Measurements from ENCODE around the gene OR4D9.

Gene OR4D9

GRCh38 chr11:59550368-59550841 is 39.1 kb downstream of the OR4D9 start:
- peak; percentile 99 for DNase-seq (ENCODE audit: low read depth)

GRCh38 chr11:59550842-59551658 is 39.7 kb downstream of the OR4D9 start:
- peak; percentile 93 for DNase-seq (ENCODE audit: low read depth)
- TF ChIP-seq CTCF (IDR thresholded peaks at IDR 0.05; ENCODE audit: insufficient read depth, low read depth, low read length, missing control alignments), result no peak
- peak overlapping the region; percentile 90 for H3K4me3 ChIP-seq (ENCODE audit: low read depth, low read length)

More at GRCh38 chr11:59550368-59550841, 39.1 kb downstream of the OR4D9 start:
- H3K4me3 ChIP-seq (ENCODE audit: low read depth, low read length), result peak overlapping the region; percentile 90
- peak; percentile 38 for TF ChIP-seq CTCF (IDR thresholded peaks at IDR 0.05; ENCODE audit: insufficient read depth, low read depth, low read length, missing control alignments)

DNA sequence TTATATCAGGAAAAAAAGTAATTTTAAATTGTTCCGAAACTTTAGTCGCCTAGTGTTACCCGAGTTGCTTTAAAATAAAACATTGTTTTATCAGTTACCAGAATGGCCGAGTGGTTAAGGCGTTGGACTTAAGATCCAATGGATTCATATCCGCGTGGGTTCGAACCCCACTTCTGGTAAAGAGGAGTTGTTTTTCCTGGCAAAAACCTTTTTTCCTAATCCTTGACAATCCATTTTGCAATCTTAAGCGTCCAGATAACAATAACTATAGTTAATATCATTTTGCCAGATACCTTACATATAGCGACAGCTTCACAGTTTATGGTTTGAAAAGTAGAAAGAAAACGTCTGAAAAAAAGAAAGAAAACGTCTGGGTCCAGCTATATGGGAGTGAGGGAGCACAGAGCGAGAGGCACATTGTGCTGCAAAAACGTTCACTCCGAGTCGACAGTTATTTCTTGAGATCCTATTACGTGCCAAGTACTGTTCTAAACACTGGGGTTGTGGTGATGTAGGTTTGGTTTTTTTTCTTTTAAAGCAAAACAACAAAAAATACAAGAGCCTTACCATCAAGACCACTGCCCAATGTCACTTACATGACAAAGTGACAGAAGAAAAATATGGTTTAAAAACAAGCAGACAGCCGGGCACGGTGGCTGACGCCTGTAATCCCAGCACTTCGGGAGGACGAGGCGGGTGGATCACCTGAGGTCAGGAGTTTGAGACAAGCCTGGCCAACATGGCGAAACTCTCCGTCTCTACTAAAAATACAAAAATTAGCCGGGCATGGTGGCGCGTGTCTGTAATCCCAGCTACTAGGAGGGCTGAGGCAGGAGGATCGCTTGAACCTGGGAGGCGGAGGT is 40.6 kb downstream of the OR4D9 start:
- peak; percentile 82 for DNase-seq (ENCODE audit: low read depth)
- peak overlapping the region; percentile 90 for H3K4me3 ChIP-seq (ENCODE audit: low read depth, low read length)
- TF ChIP-seq CTCF (IDR thresholded peaks at IDR 0.05; ENCODE audit: insufficient read depth, low read depth, low read length, missing control alignments), result no peak

DNA sequence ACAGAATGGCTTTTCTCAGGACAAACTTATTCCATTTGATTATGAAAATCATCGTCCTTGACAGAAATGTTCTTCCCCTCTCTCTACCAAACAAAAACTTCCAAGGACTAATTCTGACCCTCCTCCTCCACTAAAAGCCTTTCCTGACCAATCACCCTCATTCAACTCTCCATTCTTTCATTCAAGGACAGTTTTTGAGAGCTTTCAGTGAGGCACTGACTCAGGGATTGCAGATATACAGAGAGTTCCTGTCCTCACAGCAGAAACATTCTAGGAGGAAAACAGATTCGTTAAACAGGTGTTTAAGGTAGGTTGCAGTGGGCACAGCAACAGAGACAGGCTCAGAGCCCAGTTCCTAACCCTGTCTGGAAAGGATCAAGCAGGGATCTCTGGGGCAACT is 41.5 kb downstream of the OR4D9 start:
- no peak for DNase-seq (ENCODE audit: low read depth)
- no peak overlapping the region for H3K4me3 ChIP-seq (ENCODE audit: low read depth, low read length)
- TF ChIP-seq CTCF (IDR thresholded peaks at IDR 0.05; ENCODE audit: insufficient read depth, low read depth, low read length, missing control alignments), result no peak

GRCh38 chr11:59553323-59553722 is 42.0 kb downstream of the OR4D9 start:
- DNase-seq (ENCODE audit: low read depth), result no peak
- TF ChIP-seq CTCF (IDR thresholded peaks at IDR 0.05; ENCODE audit: insufficient read depth, low read depth, low read length, missing control alignments), result no peak
- no peak overlapping the region for H3K4me3 ChIP-seq (ENCODE audit: low read depth, low read length)

DNA sequence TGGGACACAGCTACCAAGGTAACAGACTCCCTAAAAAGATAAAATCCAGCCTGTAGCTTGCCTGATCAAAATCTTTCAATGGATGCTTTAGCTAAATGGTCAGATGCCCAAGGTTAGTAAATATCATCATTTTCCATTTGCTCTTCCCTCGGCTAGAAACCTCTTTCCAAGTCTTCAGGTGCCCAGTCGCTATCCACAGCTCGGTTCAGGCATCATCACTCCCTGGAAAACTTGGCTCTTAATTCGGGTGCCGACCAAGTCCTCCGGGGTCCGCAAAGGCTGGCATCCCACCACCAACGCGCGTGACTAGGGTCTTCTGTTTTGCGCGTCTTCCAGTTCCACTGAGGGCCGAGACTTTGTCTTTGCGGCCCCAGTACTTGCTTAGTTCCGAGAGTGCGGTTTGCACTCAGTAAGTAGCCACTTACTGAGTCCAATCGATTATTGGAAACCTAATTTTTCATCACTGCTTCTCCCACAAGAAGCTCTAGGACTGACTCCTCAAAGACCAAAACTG is 44.3 kb downstream of the OR4D9 start:
- H3K4me3 ChIP-seq (ENCODE audit: low read depth, low read length), result peak overlapping the region; percentile 64
- peak; percentile 32 for DNase-seq (ENCODE audit: low read depth)
- no peak for TF ChIP-seq CTCF (IDR thresholded peaks at IDR 0.05; ENCODE audit: insufficient read depth, low read depth, low read length, missing control alignments)

All from GM12865 (cell line).